AG10803 (cell line): Measurements from ENCODE around the gene SELPLG.
A peak's percentile ranks its signal among the peaks of the same experiment; 100 is the strongest.

ENCODE experiments used
- DNase-seq: peaks from one replicate; pipeline ENCODE4 v3.0.0; 2010; ENCODE audit warnings: low read depth
- H3K4me3 ChIP-seq: 2 replicates; pipeline ENCODE4 v1.5.1; 2011; ENCODE audit warnings: mild to moderate bottlenecking, low read length, control low read depth
- TF ChIP-seq, protein P1 (sequence below): conservative IDR thresholded peaks from 2 replicates; pipeline ENCODE4 v1.5.1; 2011; ENCODE audit warnings: mild to moderate bottlenecking, low read length, control low read depth, inconsistent platforms

Gene SELPLG

DNA sequence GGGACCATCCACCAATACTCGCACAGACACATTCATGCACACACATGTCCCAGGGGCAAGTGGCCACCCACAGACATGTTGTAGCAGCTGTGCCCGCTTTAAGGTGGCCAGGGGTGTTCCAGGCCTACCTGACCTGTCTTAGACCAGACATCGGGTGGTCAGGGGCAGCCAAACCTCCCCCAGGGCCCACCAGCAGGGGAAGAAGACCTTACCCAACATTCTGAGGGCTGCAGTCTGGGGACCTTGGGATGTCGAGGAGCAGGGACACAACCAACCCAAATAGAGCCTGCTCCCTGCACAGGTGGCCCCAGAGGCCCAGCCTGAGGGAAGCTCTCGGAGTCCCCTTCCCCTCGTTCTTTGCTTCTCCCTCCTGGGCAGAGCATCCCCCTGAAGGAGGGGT lies 34.2 kb downstream of the SELPLG start:
- DNase-seq: no peak
- no peak overlapping the region for H3K4me3 ChIP-seq
- TF ChIP-seq, protein P1, sequence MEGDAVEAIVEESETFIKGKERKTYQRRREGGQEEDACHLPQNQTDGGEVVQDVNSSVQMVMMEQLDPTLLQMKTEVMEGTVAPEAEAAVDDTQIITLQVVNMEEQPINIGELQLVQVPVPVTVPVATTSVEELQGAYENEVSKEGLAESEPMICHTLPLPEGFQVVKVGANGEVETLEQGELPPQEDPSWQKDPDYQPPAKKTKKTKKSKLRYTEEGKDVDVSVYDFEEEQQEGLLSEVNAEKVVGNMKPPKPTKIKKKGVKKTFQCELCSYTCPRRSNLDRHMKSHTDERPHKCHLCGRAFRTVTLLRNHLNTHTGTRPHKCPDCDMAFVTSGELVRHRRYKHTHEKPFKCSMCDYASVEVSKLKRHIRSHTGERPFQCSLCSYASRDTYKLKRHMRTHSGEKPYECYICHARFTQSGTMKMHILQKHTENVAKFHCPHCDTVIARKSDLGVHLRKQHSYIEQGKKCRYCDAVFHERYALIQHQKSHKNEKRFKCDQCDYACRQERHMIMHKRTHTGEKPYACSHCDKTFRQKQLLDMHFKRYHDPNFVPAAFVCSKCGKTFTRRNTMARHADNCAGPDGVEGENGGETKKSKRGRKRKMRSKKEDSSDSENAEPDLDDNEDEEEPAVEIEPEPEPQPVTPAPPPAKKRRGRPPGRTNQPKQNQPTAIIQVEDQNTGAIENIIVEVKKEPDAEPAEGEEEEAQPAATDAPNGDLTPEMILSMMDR: no peak

DNA sequence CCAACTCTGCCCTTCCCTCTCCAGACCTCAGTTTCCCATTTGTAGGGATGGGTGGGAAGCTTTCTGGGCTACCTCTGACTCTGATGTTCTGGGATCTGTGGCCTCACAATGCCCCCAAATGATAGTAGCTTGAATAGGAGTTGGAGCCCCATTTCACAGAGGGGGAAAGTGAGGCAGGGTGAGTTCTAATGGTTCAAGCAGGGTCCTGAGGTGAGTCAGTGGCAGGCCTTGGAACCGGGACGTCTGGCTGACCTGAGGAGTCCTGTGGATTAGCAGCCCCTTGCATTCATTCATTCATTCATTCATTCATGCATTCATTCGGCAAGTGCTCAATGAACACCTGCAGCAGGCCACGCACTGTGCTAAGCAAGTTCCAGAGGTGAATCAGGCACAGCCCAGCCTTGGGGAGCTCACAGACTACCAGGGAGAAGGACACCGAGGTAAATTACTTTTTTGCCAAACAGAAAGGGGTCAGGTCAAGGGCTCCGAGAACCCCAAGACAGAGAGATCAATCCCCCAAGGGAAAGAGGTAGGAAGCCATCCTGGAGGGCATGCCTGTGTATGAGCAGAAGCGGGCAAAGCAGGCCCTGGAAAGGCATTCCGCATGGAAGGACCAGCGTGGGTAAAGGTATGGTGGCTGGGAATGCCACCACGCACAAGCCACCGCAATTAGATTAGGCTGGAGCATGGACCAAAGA lies 35.0 kb downstream of the SELPLG start:
- no peak for DNase-seq
- H3K4me3 ChIP-seq: peak overlapping the region; percentile 72
- TF ChIP-seq, protein P1: no peak

DNA sequence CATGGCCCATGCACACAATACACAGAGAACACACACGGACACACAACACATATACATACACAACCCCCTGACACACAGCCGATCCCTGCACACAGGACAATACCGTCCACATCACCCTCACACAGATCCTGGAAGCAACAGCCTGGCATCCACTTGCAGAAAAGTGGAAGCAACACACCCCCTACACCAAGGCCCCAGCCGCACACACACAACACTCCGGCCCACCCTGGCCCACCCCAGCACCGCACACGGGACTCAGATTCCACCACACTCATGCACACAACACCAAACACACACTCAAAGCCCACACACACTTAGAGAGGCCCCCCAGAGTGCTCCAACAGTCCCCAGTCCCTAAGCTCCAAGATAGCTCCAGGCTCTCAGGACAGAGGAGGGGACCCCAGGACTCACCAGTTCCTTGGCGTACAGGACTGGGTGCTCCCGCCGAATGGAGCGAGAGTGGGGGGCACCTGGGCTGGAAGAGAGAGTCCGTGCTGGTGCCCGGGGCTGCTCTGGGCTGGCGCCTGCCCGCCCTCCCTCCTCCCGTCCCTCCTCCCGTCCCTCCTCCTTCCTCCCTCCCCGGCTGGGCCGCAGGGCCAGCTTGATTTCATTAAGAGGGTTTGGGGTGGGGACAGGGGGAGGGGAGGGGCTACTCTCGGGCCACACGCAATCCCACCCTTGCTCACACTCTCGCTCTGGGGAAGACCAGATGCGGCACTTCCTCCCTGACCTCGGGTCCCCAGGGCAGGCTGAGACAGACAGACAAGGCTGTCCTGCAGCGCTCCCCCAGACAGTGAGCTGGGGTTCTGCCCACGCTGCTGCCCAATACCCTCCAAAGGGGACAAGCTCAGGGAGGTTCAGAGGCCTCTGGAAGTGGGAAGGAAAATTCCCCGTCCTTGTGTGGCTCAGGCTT lies 35.9 kb downstream of the SELPLG start, which contains the start of gene TMEM119:
TSS of gene TMEM119 (minus strand) at position 526 of the 913 bp plus-strand sequence. CDS start 5,701 bp downstream, outside the sequence.
- TF ChIP-seq, protein P1: no peak
- DNase-seq: peak; percentile 88
- peak within 1 kb of the TSS; percentile 72 for H3K4me3 ChIP-seq

DNA sequence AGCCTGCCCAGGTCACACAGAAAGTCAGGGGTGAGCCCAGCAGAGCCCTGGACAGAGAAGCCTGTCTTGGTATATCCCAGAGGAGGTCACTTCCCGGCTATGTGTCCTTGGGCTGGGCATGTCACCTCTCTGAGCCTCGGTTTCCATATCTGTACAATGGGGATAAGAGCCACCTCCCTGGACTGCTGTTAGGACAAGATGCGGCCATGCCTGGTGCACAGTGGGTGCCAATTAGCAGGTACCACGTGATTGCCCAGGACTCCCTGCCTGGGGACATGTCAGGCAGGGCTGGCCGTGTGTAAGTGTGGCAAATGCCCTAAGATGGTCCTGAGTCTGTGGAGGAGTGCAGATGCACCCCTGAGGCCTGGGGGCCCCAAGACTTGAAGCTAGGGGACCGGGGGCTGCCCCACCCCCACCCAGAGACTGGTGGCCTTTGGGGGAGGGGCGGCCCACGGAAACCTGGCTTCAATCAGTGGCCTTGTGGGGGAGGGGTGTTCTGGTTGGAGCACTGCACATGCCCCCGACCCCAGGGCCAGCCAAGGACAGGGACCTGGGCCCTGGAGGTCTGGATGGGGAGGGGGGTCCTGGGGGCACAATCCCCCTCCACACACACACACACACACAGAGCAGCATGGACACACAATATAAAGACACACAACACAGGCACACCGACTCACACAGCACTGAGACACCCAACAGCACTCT lies 36.7 kb downstream of the SELPLG start:
- DNase-seq: no peak
- TF ChIP-seq, protein P1: no peak
- peak overlapping the region; percentile 72 for H3K4me3 ChIP-seq

DNA sequence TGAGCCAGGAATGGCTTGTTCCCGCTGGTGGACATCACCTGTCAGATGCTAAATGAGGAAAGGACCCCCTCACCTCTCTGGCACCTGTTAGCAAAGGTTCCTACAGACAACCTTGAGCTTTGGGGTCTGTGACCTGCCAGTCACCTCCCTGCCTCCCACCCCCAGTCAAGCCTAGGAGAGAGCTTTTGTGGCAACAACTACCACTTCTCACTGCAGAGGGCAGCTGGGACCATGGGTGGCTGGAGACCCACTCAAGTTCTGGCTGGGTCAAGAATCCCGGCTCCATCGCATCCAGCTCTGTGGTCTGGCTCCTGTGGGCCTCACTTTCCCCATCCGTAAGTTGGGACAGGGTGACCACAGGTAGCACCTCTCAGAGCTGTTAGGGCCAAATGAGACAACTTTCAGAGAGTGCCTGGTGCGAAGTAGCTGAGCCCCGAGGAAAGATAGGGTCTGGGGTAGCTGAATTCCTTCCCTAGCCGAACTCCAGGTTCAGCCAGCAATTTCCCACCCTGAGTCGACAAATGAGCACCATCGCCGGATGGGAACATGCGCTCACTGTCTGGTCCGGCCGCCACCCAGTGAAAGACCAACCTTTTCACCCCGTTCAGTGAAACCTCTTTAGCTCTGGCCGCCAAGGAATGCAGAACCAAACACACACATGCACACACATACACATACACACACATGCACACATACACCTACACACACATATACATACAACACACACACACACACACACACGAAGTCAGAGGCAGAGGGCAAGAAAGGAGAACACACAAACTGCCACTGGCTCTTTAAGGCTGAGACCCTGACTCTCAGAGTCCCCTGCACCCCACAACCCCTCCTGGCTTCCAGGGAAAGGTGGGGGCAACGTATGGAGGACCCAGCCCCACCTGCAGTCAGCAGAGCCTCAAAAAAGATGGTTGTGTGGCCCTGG lies 37.7 kb downstream of the SELPLG start:
- TF ChIP-seq, protein P1: no peak
- peak overlapping the region; percentile 72 for H3K4me3 ChIP-seq
- DNase-seq: no peak
